Transverse colon (tissue), 4 donors: ENCODE results near the gene DDX56. TPM values are rescaled to one million over a fixed set of nuclear protein-coding genes. Genes with fewer than 3 reads are reported as not detected.

Source experiments
- DNase-seq: peaks from one replicate; pipeline ENCODE4 v3.0.0-alpha.2; 2019
- H3K27ac ChIP-seq, 4 donors: fragments of 200-600 bp; sonication (generic); 2 replicates each; pipeline ENCODE4 v1.5.1; 2016 to 2018; ENCODE audit warnings: inconsistent platforms in 4 of 4
- H3K27me3 ChIP-seq: fragments of 200-600 bp; sonication (generic); 2 replicates; pipeline ENCODE4 v1.5.1; 2017; ENCODE audit warnings: inconsistent platforms
- H3K36me3 ChIP-seq, 4 donors: fragments of 200-600 bp; sonication (generic); 2 replicates each; pipeline ENCODE4 v1.5.1; 2017 to 2019; ENCODE audit warnings: inconsistent platforms in 4 of 4
- H3K4me1 ChIP-seq, 4 donors: fragments of 200-600 bp; sonication (generic); 2 replicates each; pipeline ENCODE4 v1.5.1; 2017 to 2020; ENCODE audit warnings: inconsistent platforms in 4 of 4
- H3K4me3 ChIP-seq, 4 donors: fragments of 200-600 bp; sonication (generic); 1 replicate in 1 of 4; 2 replicates in 3 of 4; pipeline versions ENCODE4 v1.5.1 to v1.6.1; 2017 to 2019; ENCODE audit warnings: inconsistent platforms in 4 of 4
- H3K9me3 ChIP-seq, 2 donors: fragments of 200-600 bp; sonication (generic); 2 replicates each; pipeline ENCODE4 v1.5.1; 2017 to 2019; ENCODE audit warnings: inconsistent platforms in 2 of 2
- CTCF ChIP-seq, 5 experiments: fragments of 200-600 bp in 3 of 5; fragments of 450-650 bp in 2 of 5; sonication (generic) in 3 of 5; IDR thresholded peaks; 1 replicate in 2 of 5; 2 replicates in 3 of 5; pipeline ENCODE4 v1.5.1; 2016 to 2017; ENCODE audit warnings: antibody characterized with exemption in 5 of 5, inconsistent platforms in 3 of 5, mild to moderate bottlenecking in 2 of 5, moderate library complexity in 1 of 5
- EP300 ChIP-seq: sonication (generic); formaldehyde crosslinking; IDR thresholded peaks from one replicate; pipeline ENCODE4 v1.6.1; 2017; ENCODE audit warnings: antibody characterized with exemption, low read depth
- POLR2A ChIP-seq: fragments of 450-650 bp; IDR thresholded peaks from one replicate; pipeline ENCODE4 v1.6.1; 2016; ENCODE audit warnings: antibody characterized with exemption, mild to moderate bottlenecking, moderate library complexity
- POLR2AphosphoS5 ChIP-seq, 3 donors: sonication (generic); formaldehyde crosslinking; IDR thresholded peaks; one replicate each; pipeline ENCODE4 v1.6.1; 2016; ENCODE audit warnings: antibody characterized with exemption in 3 of 3
- WGBS, 2 donors: methylation state at CpG; one replicate each; pipeline ENCODE4 v1.1.5; 2018; ENCODE audit warnings: low coverage in 1 of 2; 5-methylcytosine and 5-hydroxymethylcytosine counted together
- in situ Hi-C, 4 donors: fragments of 200-750 bp; cut with MboI; loops; one replicate each; pipeline versions ENCODE4 v1.15.0 to v1.15.1; 2017; ENCODE audit warnings: low sequenced_read_pairs in 3 of 4, low pct_ligation_motif_present in 1 of 4, low pct_unique_long_range_greater_than_20kb in 1 of 4
- intact Hi-C: fragments of 100-400 bp; cut with DNase I; formaldehyde crosslinking; loops from one replicate; pipeline ENCODE4 v1.15.1; 2023; ENCODE audit warnings: low total_unique reads
- total RNA-seq, 4 donors: library from RNA; depleted of rRNA; stranded (reverse); fragments of >200 nt; gene quantifications; one replicate each; pipeline ENCODE4 v1.1.0, GENCODE V29; 2016

The DDX56 gene
- total RNA-seq, 4 donors from 2014 or later = 41.1 to 202 (median 42.3) TPM

- intact Hi-C loops = no loop called here
- in situ Hi-C loops = no loop called here
Measured at GRCh38 chr7:44522315-44522714, 51.4 kb downstream of the DDX56 start.

GRCh38 chr7:44521347-44522095, 52.2 kb downstream of the DDX56 start:
- in situ Hi-C loops = no loop called here
- peaks cover 7 to 11% of the 10 kb centered on the region in 2 donors for H3K9me3 ChIP-seq

More at GRCh38 chr7:44522315-44522714, 51.4 kb downstream of the DDX56 start:
- H3K27ac ChIP-seq = no peak overlapping the region
- no peaks in the 10 kb centered on the region for H3K27me3 ChIP-seq
- H3K36me3 ChIP-seq = no peaks in the 10 kb centered on the region
- no peak overlapping the region for H3K4me3 ChIP-seq
- peaks cover 7 to 11% of the 10 kb centered on the region in 2 donors for H3K9me3 ChIP-seq
- TF ChIP-seq EP300 (no peak), POLR2A (no peak), CTCF (IDR thresholded peaks at IDR 0.05) (no peak), POLR2AphosphoS5 (IDR thresholded peaks at IDR 0.05) (no peak)
- no peak for DNase-seq
- 83 to 100% methylated on average over 1 to 3 of the region's 3 CpGs for WGBS, 2 donors
- H3K4me1 ChIP-seq = no peaks in the 10 kb centered on the region

GRCh38 chr7:44520574-44520973, 53.1 kb downstream of the DDX56 start:
- in situ Hi-C loops = no loop called here
- Histone ChIP-seq H3K9me3 (peaks cover 4 to 10% of the 10 kb centered on the region in 2 donors), H3K4me1 (no peaks in the 10 kb centered on the region), H3K36me3 (no peaks in the 10 kb centered on the region), H3K4me3 (no peak overlapping the region), H3K27me3 (no peaks in the 10 kb centered on the region), H3K27ac (no peak overlapping the region)
- 86% methylated on average over 5 of the region's 5 CpGs; no CpG with 5 or more reads in 1 of the 2 donors for WGBS, 2 donors
- no peak for DNase-seq
- intact Hi-C loops = no loop called here
- TF ChIP-seq EP300 (no peak), CTCF (IDR thresholded peaks at IDR 0.05) (no peak), POLR2A (no peak), POLR2AphosphoS5 (IDR thresholded peaks at IDR 0.05) (no peak)

More at GRCh38 chr7:44521347-44522095, 52.2 kb downstream of the DDX56 start:
- H3K27me3 ChIP-seq = no peaks in the 10 kb centered on the region
- TF ChIP-seq POLR2AphosphoS5 (IDR thresholded peaks at IDR 0.05) = no peak
- no peak for TF ChIP-seq EP300
- TF ChIP-seq CTCF (IDR thresholded peaks at IDR 0.05) = no peak
- no peak for TF ChIP-seq POLR2A
- intact Hi-C loops = no loop called here
- H3K36me3 ChIP-seq = no peaks in the 10 kb centered on the region
- no peak for DNase-seq
- H3K4me3 ChIP-seq = no peak overlapping the region
- H3K4me1 ChIP-seq = no peaks in the 10 kb centered on the region
- no peak overlapping the region for H3K27ac ChIP-seq
- WGBS, 2 donors = 86% methylated on average over 14 of the region's 15 CpGs; no CpG with 5 or more reads in 1 of the 2 donors

- H3K27ac ChIP-seq = no peak overlapping the region
- TF ChIP-seq CTCF (IDR thresholded peaks at IDR 0.05) (no peak), POLR2AphosphoS5 (IDR thresholded peaks at IDR 0.05) (no peak), EP300 (no peak), POLR2A (no peak)
- H3K27me3 ChIP-seq = no peaks in the 10 kb centered on the region
- in situ Hi-C loops (no loop called here), intact Hi-C loops (no loop called here)
- WGBS, 2 donors = 73% methylated on average over 7 of the region's 7 CpGs; no CpG with 5 or more reads in 1 of the 2 donors
- no peak for DNase-seq
- H3K9me3 ChIP-seq = no peaks in the 10 kb centered on the region
- H3K4me3 ChIP-seq = no peak overlapping the region
- no peaks in the 10 kb centered on the region for H3K4me1 ChIP-seq
- no peaks in the 10 kb centered on the region for H3K36me3 ChIP-seq
Measured at GRCh38 chr7:44519546-44519945, 54.2 kb downstream of the DDX56 start.
